SH-SY5Y (cell line): Measurements from ENCODE around the gene CATSPERE.

Experiments used
- GATA2 ChIP-seq: IDR thresholded peaks from 2 replicates; pipeline ENCODE4 v1.6.1; 2011; ENCODE audit warnings: mild to moderate bottlenecking, low read depth, low read length
- GATA3 ChIP-seq: IDR thresholded peaks from 2 replicates; pipeline ENCODE4 v1.6.1; 2011; ENCODE audit warnings: low read depth, mild to moderate bottlenecking, low read length, moderate library complexity

DNA sequence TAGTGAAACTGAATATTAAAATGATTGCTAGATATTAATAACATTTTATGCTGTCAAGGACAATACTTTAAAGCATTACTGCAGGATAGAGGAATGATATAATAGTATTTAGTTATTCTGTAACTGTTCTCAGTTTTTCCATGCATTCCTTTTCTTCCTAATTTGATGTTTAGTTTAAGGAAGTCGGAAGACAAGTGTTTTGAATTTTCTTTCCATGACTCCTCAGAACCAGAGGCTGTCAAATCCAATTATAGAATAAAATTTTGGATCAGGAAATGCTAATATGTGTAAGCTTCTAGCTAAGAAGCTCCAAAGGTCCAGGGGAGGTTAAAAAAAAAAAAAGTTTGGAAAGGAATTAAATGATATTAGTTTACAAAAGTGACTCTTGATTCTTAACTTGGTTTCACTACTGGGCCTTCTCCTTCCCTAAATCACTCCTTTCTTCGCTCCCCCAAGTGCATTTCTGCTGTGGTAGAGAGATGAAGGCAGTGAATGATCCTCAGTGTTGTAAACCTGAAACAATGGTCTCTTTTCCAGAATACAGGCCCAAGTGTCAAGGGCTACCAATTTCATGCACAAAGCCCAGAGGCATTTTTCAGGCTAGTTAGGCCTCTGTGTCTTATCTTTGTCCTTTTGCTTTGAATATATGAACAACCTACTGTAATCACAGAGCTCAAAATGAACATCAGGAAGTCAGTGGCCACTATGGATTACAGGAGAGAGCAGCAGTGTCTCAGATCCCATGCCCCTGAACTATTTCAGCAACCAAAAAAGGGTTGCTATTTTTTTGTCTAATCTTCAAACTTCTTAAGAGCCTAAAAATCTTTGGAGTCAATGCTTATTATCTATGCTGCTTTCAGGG, 15.5 kb upstream of the CATSPERE start:
- TF ChIP-seq GATA3 (no peak), GATA2 (peak; percentile 19; the same call in 1 of the 2 replicates)
